ENCODE results near the gene VPS16. TPM values are rescaled to one million over a fixed set of nuclear protein-coding genes. Genes with fewer than 3 reads are reported as not detected.

VPS16 gene
- total RNA-seq, 4 donors from 2014 or later = 29.2 to 42.2 (median 36.7) TPM

GRCh38 chr20:2883726-2884637 is 43.4 kb downstream of the VPS16 start:
- DNase-seq = no peak
- in situ Hi-C loops (cut with MboI; ENCODE audit: low pct_ligation_motif_present in 1 of 4, low pct_unique_long_range_greater_than_20kb in 1 of 4, low sequenced_read_pairs in 3 of 4) = no loop called here

GRCh38 chr20:2887715-2888114 is 47.2 kb downstream of the VPS16 start:
- in situ Hi-C loops (cut with MboI; ENCODE audit: low pct_ligation_motif_present in 1 of 4, low pct_unique_long_range_greater_than_20kb in 1 of 4, low sequenced_read_pairs in 3 of 4) = no loop called here
- no peaks in the 10 kb centered on the region for H3K36me3 ChIP-seq
- peaks cover 11 to 48% (median 25%) of the 10 kb centered on the region in 4 donors for H3K4me1 ChIP-seq
- no peak for DNase-seq
- no peaks in the 10 kb centered on the region for H3K27me3 ChIP-seq
- no peak for TF ChIP-seq POLR2AphosphoS5 (IDR thresholded peaks at IDR 0.05)
- no peak for TF ChIP-seq POLR2A (IDR thresholded peaks at IDR 0.05)
- no peak for TF ChIP-seq EP300 (IDR thresholded peaks at IDR 0.05; ENCODE audit: low read depth)
- TF ChIP-seq CTCF (IDR thresholded peaks at IDR 0.05) = no peak
- no peaks in the 10 kb centered on the region for H3K9me3 ChIP-seq
- intact Hi-C loops (cut with DNase I; ENCODE audit: low total_unique reads) = no loop called here
- 96% methylated on average over 3 of the region's 3 CpGs; no CpG with 5 or more reads in 1 of the 2 donors for WGBS, 2 donors (ENCODE audit: low coverage in 1 of 2)
- no peak overlapping the region for H3K27ac ChIP-seq
- H3K4me3 ChIP-seq = no peak overlapping the region

More at GRCh38 chr20:2883726-2884637, 43.4 kb downstream of the VPS16 start:
- peaks cover 0 to 36% (median 4%) of the 10 kb centered on the region in 4 donors for H3K4me1 ChIP-seq
- intact Hi-C loops (cut with DNase I; ENCODE audit: low total_unique reads) = no loop called here
- no peaks in the 10 kb centered on the region for H3K27me3 ChIP-seq
- no peaks in the 10 kb centered on the region for H3K9me3 ChIP-seq
- H3K27ac ChIP-seq = no peak overlapping the region
- WGBS, 2 donors (ENCODE audit: low coverage in 1 of 2) = 64 to 69% methylated on average over 3 of the region's 3 CpGs
- TF ChIP-seq POLR2AphosphoS5 (IDR thresholded peaks at IDR 0.05) = no peak
- no peak for TF ChIP-seq EP300 (IDR thresholded peaks at IDR 0.05; ENCODE audit: low read depth)
- no peak for TF ChIP-seq CTCF (IDR thresholded peaks at IDR 0.05)
- TF ChIP-seq POLR2A (IDR thresholded peaks at IDR 0.05) = no peak
- H3K36me3 ChIP-seq = no peaks in the 10 kb centered on the region
- H3K4me3 ChIP-seq = no peak overlapping the region

- Histone ChIP-seq H3K36me3 (no peaks in the 10 kb centered on the region), H3K4me1 (peaks cover 11 to 55% (median 27%) of the 10 kb centered on the region in 4 donors), H3K27me3 (no peaks in the 10 kb centered on the region), H3K4me3 (no peak overlapping the region), H3K27ac (no peak overlapping the region), H3K9me3 (no peaks in the 10 kb centered on the region)
- TF ChIP-seq CTCF (IDR thresholded peaks at IDR 0.05) (no peak), POLR2AphosphoS5 (IDR thresholded peaks at IDR 0.05) (no peak), POLR2A (IDR thresholded peaks at IDR 0.05) (no peak), EP300 (IDR thresholded peaks at IDR 0.05; ENCODE audit: low read depth) (no peak)
- intact Hi-C loops (cut with DNase I; ENCODE audit: low total_unique reads) = no loop called here
- in situ Hi-C loops (cut with MboI; ENCODE audit: low pct_ligation_motif_present in 1 of 4, low pct_unique_long_range_greater_than_20kb in 1 of 4, low sequenced_read_pairs in 3 of 4) = no loop called here
- DNase-seq = no peak
- WGBS, 2 donors (ENCODE audit: low coverage in 1 of 2) = 83 to 88% methylated on average over 2 to 4 of the region's 4 CpGs
Measured at GRCh38 chr20:2888224-2888955, 47.8 kb downstream of the VPS16 start.

- TF ChIP-seq POLR2A (IDR thresholded peaks at IDR 0.05) (no peak), EP300 (IDR thresholded peaks at IDR 0.05; ENCODE audit: low read depth) (no peak), CTCF (IDR thresholded peaks at IDR 0.05) (no peak), POLR2AphosphoS5 (IDR thresholded peaks at IDR 0.05) (no peak)
- DNase-seq = no peak
- in situ Hi-C loops (cut with MboI; ENCODE audit: low pct_ligation_motif_present in 1 of 4, low pct_unique_long_range_greater_than_20kb in 1 of 4, low sequenced_read_pairs in 3 of 4) (no loop called here), intact Hi-C loops (cut with DNase I; ENCODE audit: low total_unique reads) (no loop called here)
- Histone ChIP-seq H3K27me3 (no peaks in the 10 kb centered on the region), H3K4me3 (no peak overlapping the region), H3K36me3 (no peaks in the 10 kb centered on the region), H3K9me3 (no peaks in the 10 kb centered on the region), H3K4me1 (peaks cover 11 to 62% (median 27%) of the 10 kb centered on the region in 4 donors), H3K27ac (no peak overlapping the region)
- 90 to 92% methylated on average over 1 of the region's 1 CpG for WGBS, 2 donors (ENCODE audit: low coverage in 1 of 2)
Measured at GRCh38 chr20:2889209-2889608, 48.7 kb downstream of the VPS16 start.

Data from transverse colon (tissue), 4 donors.